GM23338 (cell line): ENCODE results near the gene MAD2L2. TPM values are rescaled to one million over a fixed set of nuclear protein-coding genes. Genes with fewer than 3 reads are reported as not detected.

ENCODE experiments used
- ATAC-seq: fragments of 200-7000 bp; cut with Tn5 transposase; 3 replicates; pipeline ENCODE4 v1.9.1; 2020
- DNase-seq: peaks from one replicate; pipeline ENCODE4 v3.0.0-alpha.2; 2015; ENCODE audit warnings: low spot score
- H2AFZ ChIP-seq: fragments of 200-600 bp; sonication (generic); 2 replicates; pipeline ENCODE4 v1.8.0; 2016; ENCODE audit warnings: antibody characterized with exemption, mild to moderate bottlenecking, moderate library complexity
- H3F3A ChIP-seq: fragments of 200-600 bp; sonication (generic); replicated peaks from 2 replicates; pipeline ENCODE4 v1.8.0; 2017; ENCODE audit warnings: antibody characterized with exemption, mixed run types, low read depth
- H3K27ac ChIP-seq: fragments of 200-600 bp; sonication (generic); 2 replicates; pipeline ENCODE4 v1.6.1; 2016; ENCODE audit warnings: low read depth
- H3K27me3 ChIP-seq: fragments of 200-600 bp; sonication (generic); 2 replicates; pipeline ENCODE4 v1.8.0; 2016; ENCODE audit warnings: mild to moderate bottlenecking, mixed run types, moderate library complexity; ENCODE audit not compliant: insufficient read depth
- H3K36me3 ChIP-seq: fragments of 200-600 bp; sonication (generic); 2 replicates; pipeline ENCODE4 v1.8.0; 2016; ENCODE audit warnings: mild to moderate bottlenecking; ENCODE audit not compliant: insufficient read depth
- H3K4me1 ChIP-seq: fragments of 200-600 bp; sonication (generic); 2 replicates; pipeline ENCODE4 v1.8.0; 2016; ENCODE audit warnings: mild to moderate bottlenecking, moderate library complexity; ENCODE audit not compliant: insufficient read depth
- H3K4me2 ChIP-seq: fragments of 200-600 bp; sonication (generic); 2 replicates; pipeline ENCODE4 v1.7.1; 2017; ENCODE audit warnings: mixed run types
- H3K4me3 ChIP-seq: fragments of 200-600 bp; sonication (generic); 2 replicates; pipeline ENCODE4 v1.6.1; 2016; ENCODE audit warnings: mixed run types
- H3K79me2 ChIP-seq: fragments of 200-600 bp; sonication (generic); replicated peaks from 2 replicates; pipeline ENCODE4 v1.8.0; 2017; ENCODE audit warnings: mild to moderate bottlenecking; ENCODE audit not compliant: insufficient read depth
- H3K9me2 ChIP-seq: fragments of 200-600 bp; sonication (generic); 2 replicates; pipeline ENCODE4 v1.8.0; 2017; ENCODE audit not compliant: insufficient read depth
- H4K20me1 ChIP-seq: fragments of 200-600 bp; sonication (generic); replicated peaks from 2 replicates; pipeline ENCODE4 v1.8.0; 2017; ENCODE audit warnings: mild to moderate bottlenecking; ENCODE audit not compliant: insufficient read depth
- H3K27ac Mint-ChIP-seq: 2 replicates; pipeline ENCODE4 v1.8.0; 2020; ENCODE audit warnings: inconsistent platforms, mild to moderate bottlenecking, moderate library complexity, mixed read lengths
- H3K27me3 Mint-ChIP-seq: 3 replicates; pipeline ENCODE4 v1.8.0; 2022; ENCODE audit warnings: low read depth, mild to moderate bottlenecking, moderate library complexity, mixed read lengths, inconsistent platforms; ENCODE audit not compliant: insufficient read depth, poor library complexity
- H3K36me3 Mint-ChIP-seq: 3 replicates; pipeline ENCODE4 v1.8.0; 2021; ENCODE audit warnings: low read depth, mild to moderate bottlenecking, inconsistent platforms, moderate library complexity, mixed read lengths
- H3K4me1 Mint-ChIP-seq: 3 replicates; pipeline ENCODE4 v1.8.0; 2020; ENCODE audit warnings: mild to moderate bottlenecking, inconsistent platforms, mixed read lengths
- H3K4me3 Mint-ChIP-seq: 3 replicates; pipeline ENCODE4 v1.8.0; 2021; ENCODE audit warnings: moderate library complexity, mild to moderate bottlenecking, inconsistent platforms, mixed read lengths
- H3K9me3 Mint-ChIP-seq: 3 replicates; pipeline ENCODE4 v1.8.0; 2020; ENCODE audit warnings: moderate library complexity, mild to moderate bottlenecking, inconsistent platforms, mixed read lengths
- CREB1 ChIP-seq: fragments of 250-450 bp; sonication (Bioruptor Pico); IDR thresholded peaks from 2 replicates; pipeline ENCODE4 v1.5.0; 2020; ENCODE audit warnings: low read depth, mild to moderate bottlenecking, moderate library complexity
- EZH2phosphoT487 ChIP-seq: fragments of 200-600 bp; sonication (generic); IDR thresholded peaks from one replicate; pipeline ENCODE4 v1.8.1; 2018; ENCODE audit warnings: antibody characterized with exemption; ENCODE audit not compliant: unreplicated experiment
- JUNB ChIP-seq: IDR thresholded peaks from one replicate; pipeline ENCODE4 v1.6.1; 2016; ENCODE audit warnings: antibody characterized with exemption; ENCODE audit not compliant: unreplicated experiment
- POLR2AphosphoS5 ChIP-seq: IDR thresholded peaks from 2 replicates; pipeline ENCODE4 v1.6.1; 2016; ENCODE audit warnings: antibody characterized with exemption, low read depth
- STAT1 ChIP-seq: IDR thresholded peaks from one replicate; pipeline ENCODE4 v1.6.1; 2016; ENCODE audit warnings: antibody characterized with exemption; ENCODE audit not compliant: unreplicated experiment
- ZNF114 ChIP-seq: fragments of 250-450 bp; sonication (Bioruptor Pico); IDR thresholded peaks from 2 replicates; pipeline ENCODE4 v1.5.0; 2020; ENCODE audit warnings: mild to moderate bottlenecking, moderate library complexity
- polyA plus RNA-seq: library from polyadenylated mRNA; unstranded; fragments of >200 nt; fragmentation: Nextera tagmentation; extraction: Ambion mirVana; gene quantifications from 2 replicates; pipeline ENCODE4 v1.2.1, GENCODE V29; 2016
- total RNA-seq: library from RNA; depleted of rRNA; stranded (reverse); fragments of >200 nt; shearing (Covaris generic); gene quantifications from 2 replicates; pipeline ENCODE4 v1.2.3, GENCODE V29; 2014
- TF ChIP-seq, protein P1 (sequence below), 2 experiments: fragments of 200-600 bp in 1 of 2; sonication (generic) in 1 of 2; conservative IDR thresholded peaks; 2 replicates each; pipeline versions ENCODE4 v1.5.1 to v1.6.1; 2016 to 2017; ENCODE audit warnings: antibody characterized with exemption in 2 of 2, low read depth in 2 of 2, mild to moderate bottlenecking in 2 of 2, moderate library complexity in 1 of 2
- TF ChIP-seq, protein P2 (sequence below): IDR thresholded peaks from one replicate; pipeline ENCODE4 v1.6.1; 2018; ENCODE audit warnings: antibody characterized with exemption; ENCODE audit not compliant: unreplicated experiment
- TF ChIP-seq, protein P3 (sequence below): fragments of 250-450 bp; sonication (Bioruptor Pico); IDR thresholded peaks from 2 replicates; pipeline ENCODE4 v1.5.0; 2020; ENCODE audit warnings: mild to moderate bottlenecking, moderate library complexity

MAD2L2 gene
- total and polyA plus RNA-seq, 2 experiments from 2014 or later: 498 to 552 TPM

- Mint-ChIP-seq H3K9me3 (no peaks in the 10 kb centered on the region), H3K27me3 (peaks cover 33% of the 10 kb centered on the region), H3K4me1 (peaks cover 7% of the 10 kb centered on the region), H3K36me3 (peaks cover 84% of the 10 kb centered on the region), H3K4me3 (no peak overlapping the region), H3K27ac (no peak overlapping the region)
- Histone ChIP-seq H3K4me3 (no peak overlapping the region), H3K36me3 (peaks cover 26% of the 10 kb centered on the region), H3K79me2 (peaks cover 3% of the 10 kb centered on the region; the same call in 1 of the 2 replicates), H2AFZ (no peak overlapping the region), H4K20me1 (peaks cover 15% of the 10 kb centered on the region), H3K27me3 (no peaks in the 10 kb centered on the region), H3F3A (peaks cover 47% of the 10 kb centered on the region), H3K4me2 (no peak overlapping the region), H3K27ac (no peak overlapping the region), H3K4me1 (no peaks in the 10 kb centered on the region), H3K9me2 (no peaks in the 10 kb centered on the region)
- DNase-seq (no peak), ATAC-seq (no peak)
- no peak for TF ChIP-seq ZNF114 (CRISPR knock-in tag)
- TF ChIP-seq, protein P1, sequence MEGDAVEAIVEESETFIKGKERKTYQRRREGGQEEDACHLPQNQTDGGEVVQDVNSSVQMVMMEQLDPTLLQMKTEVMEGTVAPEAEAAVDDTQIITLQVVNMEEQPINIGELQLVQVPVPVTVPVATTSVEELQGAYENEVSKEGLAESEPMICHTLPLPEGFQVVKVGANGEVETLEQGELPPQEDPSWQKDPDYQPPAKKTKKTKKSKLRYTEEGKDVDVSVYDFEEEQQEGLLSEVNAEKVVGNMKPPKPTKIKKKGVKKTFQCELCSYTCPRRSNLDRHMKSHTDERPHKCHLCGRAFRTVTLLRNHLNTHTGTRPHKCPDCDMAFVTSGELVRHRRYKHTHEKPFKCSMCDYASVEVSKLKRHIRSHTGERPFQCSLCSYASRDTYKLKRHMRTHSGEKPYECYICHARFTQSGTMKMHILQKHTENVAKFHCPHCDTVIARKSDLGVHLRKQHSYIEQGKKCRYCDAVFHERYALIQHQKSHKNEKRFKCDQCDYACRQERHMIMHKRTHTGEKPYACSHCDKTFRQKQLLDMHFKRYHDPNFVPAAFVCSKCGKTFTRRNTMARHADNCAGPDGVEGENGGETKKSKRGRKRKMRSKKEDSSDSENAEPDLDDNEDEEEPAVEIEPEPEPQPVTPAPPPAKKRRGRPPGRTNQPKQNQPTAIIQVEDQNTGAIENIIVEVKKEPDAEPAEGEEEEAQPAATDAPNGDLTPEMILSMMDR (conservative IDR thresholded peaks at IDR 0.05; ENCODE audit: low read depth in 2 of 2): no peak
- TF ChIP-seq EZH2phosphoT487: no peak
- TF ChIP-seq CREB1: no peak
- no peak for TF ChIP-seq POLR2AphosphoS5
- TF ChIP-seq, protein P2, sequence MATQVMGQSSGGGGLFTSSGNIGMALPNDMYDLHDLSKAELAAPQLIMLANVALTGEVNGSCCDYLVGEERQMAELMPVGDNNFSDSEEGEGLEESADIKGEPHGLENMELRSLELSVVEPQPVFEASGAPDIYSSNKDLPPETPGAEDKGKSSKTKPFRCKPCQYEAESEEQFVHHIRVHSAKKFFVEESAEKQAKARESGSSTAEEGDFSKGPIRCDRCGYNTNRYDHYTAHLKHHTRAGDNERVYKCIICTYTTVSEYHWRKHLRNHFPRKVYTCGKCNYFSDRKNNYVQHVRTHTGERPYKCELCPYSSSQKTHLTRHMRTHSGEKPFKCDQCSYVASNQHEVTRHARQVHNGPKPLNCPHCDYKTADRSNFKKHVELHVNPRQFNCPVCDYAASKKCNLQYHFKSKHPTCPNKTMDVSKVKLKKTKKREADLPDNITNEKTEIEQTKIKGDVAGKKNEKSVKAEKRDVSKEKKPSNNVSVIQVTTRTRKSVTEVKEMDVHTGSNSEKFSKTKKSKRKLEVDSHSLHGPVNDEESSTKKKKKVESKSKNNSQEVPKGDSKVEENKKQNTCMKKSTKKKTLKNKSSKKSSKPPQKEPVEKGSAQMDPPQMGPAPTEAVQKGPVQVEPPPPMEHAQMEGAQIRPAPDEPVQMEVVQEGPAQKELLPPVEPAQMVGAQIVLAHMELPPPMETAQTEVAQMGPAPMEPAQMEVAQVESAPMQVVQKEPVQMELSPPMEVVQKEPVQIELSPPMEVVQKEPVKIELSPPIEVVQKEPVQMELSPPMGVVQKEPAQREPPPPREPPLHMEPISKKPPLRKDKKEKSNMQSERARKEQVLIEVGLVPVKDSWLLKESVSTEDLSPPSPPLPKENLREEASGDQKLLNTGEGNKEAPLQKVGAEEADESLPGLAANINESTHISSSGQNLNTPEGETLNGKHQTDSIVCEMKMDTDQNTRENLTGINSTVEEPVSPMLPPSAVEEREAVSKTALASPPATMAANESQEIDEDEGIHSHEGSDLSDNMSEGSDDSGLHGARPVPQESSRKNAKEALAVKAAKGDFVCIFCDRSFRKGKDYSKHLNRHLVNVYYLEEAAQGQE: no peak
- TF ChIP-seq STAT1: no peak
- TF ChIP-seq JUNB: no peak
- TF ChIP-seq, protein P3, sequence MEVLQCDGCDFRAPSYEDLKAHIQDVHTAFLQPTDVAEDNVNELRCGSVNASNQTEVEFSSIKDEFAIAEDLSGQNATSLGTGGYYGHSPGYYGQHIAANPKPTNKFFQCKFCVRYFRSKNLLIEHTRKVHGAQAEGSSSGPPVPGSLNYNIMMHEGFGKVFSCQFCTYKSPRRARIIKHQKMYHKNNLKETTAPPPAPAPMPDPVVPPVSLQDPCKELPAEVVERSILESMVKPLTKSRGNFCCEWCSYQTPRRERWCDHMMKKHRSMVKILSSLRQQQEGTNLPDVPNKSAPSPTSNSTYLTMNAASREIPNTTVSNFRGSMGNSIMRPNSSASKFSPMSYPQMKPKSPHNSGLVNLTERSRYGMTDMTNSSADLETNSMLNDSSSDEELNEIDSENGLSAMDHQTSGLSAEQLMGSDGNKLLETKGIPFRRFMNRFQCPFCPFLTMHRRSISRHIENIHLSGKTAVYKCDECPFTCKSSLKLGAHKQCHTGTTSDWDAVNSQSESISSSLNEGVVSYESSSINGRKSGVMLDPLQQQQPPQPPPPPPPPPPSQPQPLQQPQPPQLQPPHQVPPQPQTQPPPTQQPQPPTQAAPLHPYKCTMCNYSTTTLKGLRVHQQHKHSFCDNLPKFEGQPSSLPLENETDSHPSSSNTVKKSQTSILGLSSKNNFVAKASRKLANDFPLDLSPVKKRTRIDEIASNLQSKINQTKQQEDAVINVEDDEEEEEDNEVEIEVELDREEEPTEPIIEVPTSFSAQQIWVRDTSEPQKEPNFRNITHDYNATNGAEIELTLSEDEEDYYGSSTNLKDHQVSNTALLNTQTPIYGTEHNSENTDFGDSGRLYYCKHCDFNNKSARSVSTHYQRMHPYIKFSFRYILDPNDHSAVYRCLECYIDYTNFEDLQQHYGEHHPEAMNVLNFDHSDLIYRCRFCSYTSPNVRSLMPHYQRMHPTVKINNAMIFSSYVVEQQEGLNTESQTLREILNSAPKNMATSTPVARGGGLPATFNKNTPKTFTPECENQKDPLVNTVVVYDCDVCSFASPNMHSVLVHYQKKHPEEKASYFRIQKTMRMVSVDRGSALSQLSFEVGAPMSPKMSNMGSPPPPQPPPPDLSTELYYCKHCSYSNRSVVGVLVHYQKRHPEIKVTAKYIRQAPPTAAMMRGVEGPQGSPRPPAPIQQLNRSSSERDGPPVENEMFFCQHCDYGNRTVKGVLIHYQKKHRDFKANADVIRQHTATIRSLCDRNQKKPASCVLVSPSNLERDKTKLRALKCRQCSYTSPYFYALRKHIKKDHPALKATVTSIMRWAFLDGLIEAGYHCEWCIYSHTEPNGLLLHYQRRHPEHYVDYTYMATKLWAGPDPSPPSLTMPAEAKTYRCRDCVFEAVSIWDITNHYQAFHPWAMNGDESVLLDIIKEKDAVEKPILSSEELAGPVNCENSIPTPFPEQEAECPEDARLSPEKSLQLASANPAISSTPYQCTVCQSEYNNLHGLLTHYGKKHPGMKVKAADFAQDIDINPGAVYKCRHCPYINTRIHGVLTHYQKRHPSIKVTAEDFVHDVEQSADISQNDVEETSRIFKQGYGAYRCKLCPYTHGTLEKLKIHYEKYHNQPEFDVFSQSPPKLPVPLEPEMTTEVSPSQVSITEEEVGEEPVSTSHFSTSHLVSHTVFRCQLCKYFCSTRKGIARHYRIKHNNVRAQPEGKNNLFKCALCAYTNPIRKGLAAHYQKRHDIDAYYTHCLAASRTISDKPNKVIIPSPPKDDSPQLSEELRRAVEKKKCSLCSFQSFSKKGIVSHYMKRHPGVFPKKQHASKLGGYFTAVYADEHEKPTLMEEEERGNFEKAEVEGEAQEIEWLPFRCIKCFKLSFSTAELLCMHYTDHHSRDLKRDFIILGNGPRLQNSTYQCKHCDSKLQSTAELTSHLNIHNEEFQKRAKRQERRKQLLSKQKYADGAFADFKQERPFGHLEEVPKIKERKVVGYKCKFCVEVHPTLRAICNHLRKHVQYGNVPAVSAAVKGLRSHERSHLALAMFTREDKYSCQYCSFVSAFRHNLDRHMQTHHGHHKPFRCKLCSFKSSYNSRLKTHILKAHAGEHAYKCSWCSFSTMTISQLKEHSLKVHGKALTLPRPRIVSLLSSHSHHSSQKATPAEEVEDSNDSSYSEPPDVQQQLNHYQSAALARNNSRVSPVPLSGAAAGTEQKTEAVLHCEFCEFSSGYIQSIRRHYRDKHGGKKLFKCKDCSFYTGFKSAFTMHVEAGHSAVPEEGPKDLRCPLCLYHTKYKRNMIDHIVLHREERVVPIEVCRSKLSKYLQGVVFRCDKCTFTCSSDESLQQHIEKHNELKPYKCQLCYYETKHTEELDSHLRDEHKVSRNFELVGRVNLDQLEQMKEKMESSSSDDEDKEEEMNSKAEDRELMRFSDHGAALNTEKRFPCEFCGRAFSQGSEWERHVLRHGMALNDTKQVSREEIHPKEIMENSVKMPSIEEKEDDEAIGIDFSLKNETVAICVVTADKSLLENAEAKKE (CRISPR knock-in tag): no peak
These were observed 9.8 kb downstream of the MAD2L2 start for GRCh38 chr1:11671205-11671543.
